ENCODE measurements around the gene LINGO1. TPM values are rescaled to one million over a fixed set of nuclear protein-coding genes. Genes with fewer than 3 reads are reported as not detected.

Gene LINGO1, protein sequence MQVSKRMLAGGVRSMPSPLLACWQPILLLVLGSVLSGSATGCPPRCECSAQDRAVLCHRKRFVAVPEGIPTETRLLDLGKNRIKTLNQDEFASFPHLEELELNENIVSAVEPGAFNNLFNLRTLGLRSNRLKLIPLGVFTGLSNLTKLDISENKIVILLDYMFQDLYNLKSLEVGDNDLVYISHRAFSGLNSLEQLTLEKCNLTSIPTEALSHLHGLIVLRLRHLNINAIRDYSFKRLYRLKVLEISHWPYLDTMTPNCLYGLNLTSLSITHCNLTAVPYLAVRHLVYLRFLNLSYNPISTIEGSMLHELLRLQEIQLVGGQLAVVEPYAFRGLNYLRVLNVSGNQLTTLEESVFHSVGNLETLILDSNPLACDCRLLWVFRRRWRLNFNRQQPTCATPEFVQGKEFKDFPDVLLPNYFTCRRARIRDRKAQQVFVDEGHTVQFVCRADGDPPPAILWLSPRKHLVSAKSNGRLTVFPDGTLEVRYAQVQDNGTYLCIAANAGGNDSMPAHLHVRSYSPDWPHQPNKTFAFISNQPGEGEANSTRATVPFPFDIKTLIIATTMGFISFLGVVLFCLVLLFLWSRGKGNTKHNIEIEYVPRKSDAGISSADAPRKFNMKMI
- not detected in 2 replicates for total RNA-seq (2014; rRNA removed; shearing (Covaris generic))
- not detected in 2 replicates for total RNA-seq (2022)
- not detected for Bru-seq, nascent RNA
- BruChase-seq, experiment 1, labeled RNA remaining after a 6-hour chase, result not detected
- BruChase-seq, experiment 2, labeled RNA remaining after a 2-hour chase, result not detected
- long read RNA-seq, result 0 reads

DNA sequence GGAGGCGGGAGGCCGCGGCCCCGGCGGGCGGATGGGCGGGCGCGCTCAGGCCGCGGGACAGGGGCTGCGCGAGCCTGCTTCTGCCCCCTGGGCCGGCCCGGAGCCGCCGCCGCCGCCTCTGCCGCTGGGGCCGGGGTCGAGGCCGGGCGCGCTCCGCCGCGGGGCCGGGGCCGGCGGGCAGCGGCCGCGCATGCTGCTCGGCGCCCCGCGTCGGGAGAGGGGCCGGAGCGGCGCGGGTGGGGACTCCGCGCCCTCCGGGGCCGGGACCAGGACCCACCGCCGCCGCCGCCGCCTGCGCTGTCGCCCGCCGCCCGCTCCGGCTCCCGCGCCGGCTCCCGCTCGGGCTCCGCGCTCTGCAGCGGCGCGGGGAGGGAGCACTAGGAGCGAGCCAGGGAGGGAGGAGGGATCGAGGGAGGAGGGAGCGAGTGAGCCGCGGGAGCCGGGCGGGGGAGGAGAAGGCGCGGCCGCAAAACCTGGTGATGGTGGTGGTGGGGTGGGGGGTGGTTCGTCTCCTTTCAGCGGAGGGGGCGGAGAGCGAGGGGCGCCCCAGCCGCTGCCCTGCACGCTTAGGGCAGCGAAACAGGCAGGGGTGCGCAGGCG, at the start of gene LINGO1:
Gene LINGO1 (minus strand): TSS at position 379 of the 600 bp plus-strand sequence. CDS start 597 bp downstream, outside the sequence.
- Histone ChIP-seq H3K4me3 (ENCODE audit: low read depth, low read length, poor library complexity, severe bottlenecking) (no peak within 1 kb of the TSS), H3K4me1 (ENCODE audit: insufficient read depth, low read length, poor library complexity, severe bottlenecking) (no peaks in the 10 kb centered on the region), H3K9me2 (ENCODE audit: insufficient read depth, low read length) (no peaks in the 10 kb centered on the region), H3K36me3 (ENCODE audit: insufficient read depth, low read length) (no peaks in the 10 kb centered on the region), H3K4me2 (ENCODE audit: low read length) (no peak within 1 kb of the TSS), H3K9me3 (ENCODE audit: low read length) (no peaks in the 10 kb centered on the region), H3K27ac (ENCODE audit: low read depth, low read length, poor library complexity, severe bottlenecking) (no peak within 1 kb of the TSS), H4K20me1 (ENCODE audit: insufficient read depth, low read length) (no peaks in the 10 kb centered on the region), H3K79me2 (ENCODE audit: insufficient read depth, low read depth, low read length) (no peaks in the 10 kb centered on the region), H2AFZ (ENCODE audit: low read length) (no peak within 1 kb of the TSS)
- DNase-seq (ENCODE audit: low spot score), result no peak
- BruUV-seq (replicated peaks), result no TSS peak
- CTCF ChIA-PET (ENCODE audit: unreplicated experiment), result no interaction called here
- POLR2A ChIA-PET, result no interaction called here
- intact Hi-C loops (cut with micrococcal nuclease; ENCODE audit: unreplicated experiment), result loop anchor here (1.0 kb wide), 1 partner anchor 189 kb away; no protein-coding TSS in a partner anchor
- TF ChIP-seq, protein P1, sequence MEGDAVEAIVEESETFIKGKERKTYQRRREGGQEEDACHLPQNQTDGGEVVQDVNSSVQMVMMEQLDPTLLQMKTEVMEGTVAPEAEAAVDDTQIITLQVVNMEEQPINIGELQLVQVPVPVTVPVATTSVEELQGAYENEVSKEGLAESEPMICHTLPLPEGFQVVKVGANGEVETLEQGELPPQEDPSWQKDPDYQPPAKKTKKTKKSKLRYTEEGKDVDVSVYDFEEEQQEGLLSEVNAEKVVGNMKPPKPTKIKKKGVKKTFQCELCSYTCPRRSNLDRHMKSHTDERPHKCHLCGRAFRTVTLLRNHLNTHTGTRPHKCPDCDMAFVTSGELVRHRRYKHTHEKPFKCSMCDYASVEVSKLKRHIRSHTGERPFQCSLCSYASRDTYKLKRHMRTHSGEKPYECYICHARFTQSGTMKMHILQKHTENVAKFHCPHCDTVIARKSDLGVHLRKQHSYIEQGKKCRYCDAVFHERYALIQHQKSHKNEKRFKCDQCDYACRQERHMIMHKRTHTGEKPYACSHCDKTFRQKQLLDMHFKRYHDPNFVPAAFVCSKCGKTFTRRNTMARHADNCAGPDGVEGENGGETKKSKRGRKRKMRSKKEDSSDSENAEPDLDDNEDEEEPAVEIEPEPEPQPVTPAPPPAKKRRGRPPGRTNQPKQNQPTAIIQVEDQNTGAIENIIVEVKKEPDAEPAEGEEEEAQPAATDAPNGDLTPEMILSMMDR (conservative IDR thresholded peaks at IDR 0.05; ENCODE audit: low read length), result no peak
- TF ChIP-seq EZH2phosphoT487 (IDR thresholded peaks at IDR 0.05; ENCODE audit: borderline replicate concordance, low read depth, low read length), result no peak

DNA sequence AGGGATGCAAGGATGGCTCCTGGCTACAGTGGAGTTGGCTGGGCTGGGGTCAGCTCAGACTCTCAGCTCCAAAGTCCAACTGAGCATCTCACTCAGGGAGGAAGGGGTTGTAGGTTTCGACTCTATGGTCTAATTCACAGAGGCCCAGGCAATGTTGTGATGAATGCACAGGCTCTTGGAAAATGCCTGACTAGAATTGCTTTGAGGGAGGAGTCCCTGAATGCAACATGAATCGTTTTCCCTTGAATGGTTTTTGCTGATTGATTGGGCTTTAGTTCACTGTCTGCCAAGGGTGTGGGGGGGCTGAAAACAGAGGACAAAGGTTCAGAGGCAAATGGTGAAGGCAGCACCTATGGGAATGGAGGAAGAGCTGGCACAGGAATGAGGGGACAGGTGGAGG, 48.6 kb upstream of the LINGO1 start:
- Histone ChIP-seq H3K4me3 (ENCODE audit: low read depth, low read length, poor library complexity, severe bottlenecking) (no peak overlapping the region), H3K4me2 (ENCODE audit: low read length) (no peak overlapping the region), H3K9me3 (ENCODE audit: low read length) (no peaks in the 10 kb centered on the region), H3K4me1 (ENCODE audit: insufficient read depth, low read length, poor library complexity, severe bottlenecking) (no peaks in the 10 kb centered on the region), H3K36me3 (ENCODE audit: insufficient read depth, low read length) (no peaks in the 10 kb centered on the region), H3K79me2 (ENCODE audit: insufficient read depth, low read depth, low read length) (no peaks in the 10 kb centered on the region), H3K9me2 (ENCODE audit: insufficient read depth, low read length) (no peaks in the 10 kb centered on the region), H4K20me1 (ENCODE audit: insufficient read depth, low read length) (no peaks in the 10 kb centered on the region; the same call in 1 of the 2 replicates), H2AFZ (ENCODE audit: low read length) (no peak overlapping the region), H3K27ac (ENCODE audit: low read depth, low read length, poor library complexity, severe bottlenecking) (no peak overlapping the region)
- no peak for DNase-seq (ENCODE audit: low spot score)
- POLR2A ChIA-PET, result no interaction called here
- CTCF ChIA-PET (ENCODE audit: unreplicated experiment), result interaction anchor here (0.6 kb wide), 1 partner anchor 9 kb away, joined by 3 read pairs; no protein-coding TSS in a partner anchor
- no TSS peak for BruUV-seq (replicated peaks)
- intact Hi-C loops (cut with micrococcal nuclease; ENCODE audit: unreplicated experiment), result no loop called here
- TF ChIP-seq EZH2phosphoT487 (IDR thresholded peaks at IDR 0.05; ENCODE audit: borderline replicate concordance, low read depth, low read length), result no peak
- TF ChIP-seq, protein P1 (conservative IDR thresholded peaks at IDR 0.05; ENCODE audit: low read length), result no peak
